ENCODE results near the gene CADPS. TPM values are rescaled to one million over a fixed set of nuclear protein-coding genes. Genes with fewer than 3 reads are reported as not detected.

CADPS gene
- total and polyA plus RNA-seq, 9 of the 15 experiments (the other 6 are each of a cell fraction or from before 2014, with no cell fraction given): not detected

GRCh38 chr3:62875558-62876002, 364 bp upstream of the CADPS start (continued):
- TF ChIP-seq HDAC3 (IDR thresholded peaks at IDR 0.05; ENCODE audit: borderline replicate concordance, partially characterized antibody): no peak
- TF ChIP-seq MED1 (CRISPR knock-in tag; IDR thresholded peaks at IDR 0.05; ENCODE audit: borderline replicate concordance): no peak
- TF ChIP-seq U2AF2 (optimal IDR thresholded peaks at IDR 0.05; ENCODE audit: low read depth, low read length): no peak
- TF ChIP-seq HDAC2 (IDR thresholded peaks at IDR 0.05): no peak
- TF ChIP-seq RBFOX2 (IDR thresholded peaks at IDR 0.05; ENCODE audit: low read depth, low read length): no peak
- no peak for TF ChIP-seq L3MBTL2 (IDR thresholded peaks at IDR 0.05)
- TF ChIP-seq SNIP1 (IDR thresholded peaks at IDR 0.05; ENCODE audit: low read depth): no peak

- H3K79me2 ChIP-seq (ENCODE audit: control insufficient read depth, insufficient read depth, low read length): no peaks in the 10 kb centered on the region
- no peak overlapping the region for H3K4me2 ChIP-seq (ENCODE audit: insufficient read depth, low read length)
- intact Hi-C loops (cut with micrococcal nuclease) (no loop called here), in situ Hi-C loops (cut with MboI) (no loop called here)
- no peaks in the 10 kb centered on the region for H3K9me1 ChIP-seq (ENCODE audit: control insufficient read depth, insufficient read depth, low read length)
- H3K4me1 ChIP-seq (replicated peaks in 1 of 2; ENCODE audit: control insufficient read depth in 2 of 2, insufficient read depth in 2 of 2, low read length in 2 of 2): peaks cover 0 to 8% of the 10 kb centered on the region in 2 experiments; a peak in 2 of 5 replicates
- no peak overlapping the region for H2AFZ ChIP-seq (ENCODE audit: low read depth, low read length)
- CTCF ChIA-PET (ENCODE audit: low intra/inter-chr PET ratio): no interaction called here
- no peak overlapping the region for H3K4me3 ChIP-seq
- 2% methylated on average over 25 of the region's 77 CpGs for WGBS (ENCODE audit: insufficient coverage, low coverage, missing lambda C conversion rate)
- H3K27ac ChIP-seq (ENCODE audit: extremely low read depth, low read depth, low read length): no peak overlapping the region
- H3K27me3 ChIP-seq (ENCODE audit: control insufficient read depth in 2 of 2, insufficient read depth in 2 of 2, low read length in 2 of 2): no peaks in the 10 kb centered on the region; a peak in 1 of 5 replicates
- no peak for FAIRE-seq
- peak; percentile 57; the same call in 2 of the 3 replicates for ATAC-seq
- peak in 1 of 4 experiments; percentile 2 for DNase-seq (ENCODE audit: extremely low read depth in 1 of 4, low spot score in 3 of 4)
- no peak overlapping the region for H3K9ac ChIP-seq (ENCODE audit: insufficient read depth in 1 of 2, low read depth in 2 of 2, low read length in 2 of 2)
- H4K20me1 ChIP-seq (replicated peaks; ENCODE audit: control insufficient read depth, insufficient read depth, low read length): no peaks in the 10 kb centered on the region
- POLR2A ChIA-PET: no interaction called here
- H3K36me3 ChIP-seq (ENCODE audit: control insufficient read depth, insufficient read depth, low read length): no peaks in the 10 kb centered on the region
- H3K9me3 ChIP-seq (replicated peaks; ENCODE audit: control insufficient read depth, insufficient read depth, low read depth, low read length): no peaks in the 10 kb centered on the region
- no TSS peak for BruUV-seq (replicated peaks)
- TF ChIP-seq ZKSCAN1 (IDR thresholded peaks at IDR 0.05; ENCODE audit: low read depth, low read length) (no peak), GTF2F1 (IDR thresholded peaks at IDR 0.05; ENCODE audit: low read depth, low read length) (no peak), CSDE1 (IDR thresholded peaks at IDR 0.05) (no peak), RNF2 (IDR thresholded peaks at IDR 0.05) (no peak), ATF6 (CRISPR knock-in tag; IDR thresholded peaks at IDR 0.05) (no peak), ZNF197 (CRISPR knock-in tag; IDR thresholded peaks at IDR 0.05; ENCODE audit: low read depth) (no peak), ZNF778 (CRISPR knock-in tag; IDR thresholded peaks at IDR 0.05) (no peak), ZNF41 (CRISPR knock-in tag; conservative IDR thresholded peaks at IDR 0.05) (no peak), ZNF121 (CRISPR knock-in tag; conservative IDR thresholded peaks at IDR 0.05) (no peak), ZNF830 (CRISPR knock-in tag; IDR thresholded peaks at IDR 0.05) (no peak), ZBTB9 (CRISPR knock-in tag; IDR thresholded peaks at IDR 0.05) (no peak), ZNF444 (CRISPR knock-in tag; IDR thresholded peaks at IDR 0.05) (no peak), ZNF780A (CRISPR knock-in tag; IDR thresholded peaks at IDR 0.05) (no peak), WHSC1 (IDR thresholded peaks at IDR 0.05; ENCODE audit: low read length) (no peak)
These were observed 1.2 kb downstream of the CADPS start for GRCh38 chr3:62873761-62874710.

Data from K562 (cell line).